DMS153 treated with DMSO at 0.1 percent for 48 hours (cell line): Measurements from ENCODE around the gene PPP6R3.
"Not testable (repeated sequence)": the region's sequence is repeated elsewhere in the genome, so short reads cannot be mapped to it uniquely, and the experiment has no call there.

Source experiments
- DNase-seq: peaks from one replicate; lab custom pipeline; 2025; ENCODE audit not compliant: unreplicated experiment; lab: John Stamatoyannopoulos, UW

The PPP6R3 gene

GRCh38 chr11:68433541-68433940, 27.0 kb upstream of the PPP6R3 start:
- no peak for DNase-seq

GRCh38 chr11:68434159-68434558, 26.4 kb upstream of the PPP6R3 start:
- not testable (repeated sequence) for DNase-seq

GRCh38 chr11:68436162-68436888, 24.2 kb upstream of the PPP6R3 start:
- no peak for DNase-seq

DNA sequence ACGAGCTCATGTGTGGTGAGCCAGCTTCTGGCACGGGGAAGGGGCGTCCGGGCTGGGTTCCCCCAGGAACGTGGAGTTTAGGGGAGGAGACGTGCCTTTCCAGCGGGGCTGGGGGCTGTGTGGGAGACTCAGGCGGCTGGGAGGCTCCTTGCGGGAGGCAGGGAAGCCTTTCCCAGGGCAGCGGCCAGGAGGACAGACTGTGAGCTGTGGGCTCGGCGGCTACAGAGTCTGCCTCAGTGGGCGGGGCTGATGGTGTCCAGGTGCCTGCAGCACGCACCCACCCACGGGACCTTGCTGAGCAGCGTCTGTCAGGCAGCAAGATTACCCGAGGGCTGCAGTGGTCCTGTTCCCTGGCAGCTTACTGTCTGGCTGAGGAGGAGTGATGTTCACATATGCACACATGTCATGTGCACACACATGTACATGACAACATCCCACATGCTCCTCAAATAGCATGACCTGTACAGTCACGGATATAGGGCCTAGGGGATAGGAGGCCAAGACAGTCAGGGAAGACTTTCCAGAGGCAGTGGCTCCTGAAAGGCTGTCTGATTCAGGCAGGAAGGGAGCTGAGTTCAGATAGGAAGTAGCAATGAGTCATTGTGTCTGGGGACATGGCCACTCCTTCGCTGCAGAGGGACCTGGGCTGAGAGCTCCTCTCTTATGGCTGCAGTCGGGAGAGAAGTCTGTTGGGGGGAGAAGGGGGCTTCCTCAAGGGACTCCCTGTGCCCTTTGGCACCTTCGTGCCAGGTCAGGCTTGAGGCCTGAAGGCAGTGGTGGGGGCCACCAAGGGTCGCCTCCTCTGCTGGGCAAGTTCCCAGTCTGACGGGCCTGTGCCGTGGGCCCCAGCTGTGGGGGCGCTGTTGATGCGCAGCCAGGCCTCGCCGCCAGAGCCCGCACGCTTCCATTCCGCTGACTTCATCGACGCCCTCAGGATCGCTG, 23.3 kb upstream of the PPP6R3 start:
- no peak for DNase-seq

DNA sequence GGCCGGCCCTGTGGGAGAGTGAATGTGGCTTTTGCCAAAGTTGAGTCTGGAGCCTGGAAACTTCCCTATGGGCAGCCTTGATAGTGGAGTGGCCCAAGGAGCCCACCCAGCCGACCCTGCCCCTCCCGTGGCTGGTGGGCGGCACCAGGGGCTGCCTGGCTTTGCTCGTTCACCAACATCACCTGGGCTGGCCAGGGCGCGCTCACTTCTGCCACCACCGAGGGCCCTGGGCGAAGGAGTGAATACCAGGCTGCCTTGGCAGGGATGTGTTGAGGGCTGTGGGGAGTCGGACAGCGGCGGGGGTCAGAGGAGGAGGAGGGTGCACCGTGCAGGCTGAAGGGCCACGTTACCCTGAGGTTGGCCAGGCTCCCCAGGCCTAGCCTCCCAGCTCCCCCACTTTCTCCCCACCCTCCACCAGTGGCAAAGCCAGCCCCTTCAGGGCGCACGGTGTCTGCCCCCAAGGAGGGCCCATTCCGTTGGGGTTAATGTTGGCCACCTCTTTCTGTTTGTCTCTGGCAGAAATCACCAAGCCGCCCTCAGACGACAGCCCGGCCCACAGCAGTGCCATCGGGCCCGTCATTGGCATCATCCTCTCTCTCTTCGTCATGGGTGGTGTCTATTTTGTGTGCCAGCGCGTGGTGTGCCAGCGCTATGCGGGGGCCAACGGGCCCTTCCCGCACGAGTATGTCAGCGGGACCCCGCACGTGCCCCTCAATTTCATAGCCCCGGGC, 22.5 kb upstream of the PPP6R3 start:
- no peak for DNase-seq

- DNase-seq = no peak
Observed at GRCh38 chr11:68438658-68439259, 21.8 kb upstream of the PPP6R3 start.

- no peak for DNase-seq
Observed at GRCh38 chr11:68439355-68440065, 21.0 kb upstream of the PPP6R3 start.

GRCh38 chr11:68440224-68440623, 20.3 kb upstream of the PPP6R3 start:
- DNase-seq = no peak

DNA sequence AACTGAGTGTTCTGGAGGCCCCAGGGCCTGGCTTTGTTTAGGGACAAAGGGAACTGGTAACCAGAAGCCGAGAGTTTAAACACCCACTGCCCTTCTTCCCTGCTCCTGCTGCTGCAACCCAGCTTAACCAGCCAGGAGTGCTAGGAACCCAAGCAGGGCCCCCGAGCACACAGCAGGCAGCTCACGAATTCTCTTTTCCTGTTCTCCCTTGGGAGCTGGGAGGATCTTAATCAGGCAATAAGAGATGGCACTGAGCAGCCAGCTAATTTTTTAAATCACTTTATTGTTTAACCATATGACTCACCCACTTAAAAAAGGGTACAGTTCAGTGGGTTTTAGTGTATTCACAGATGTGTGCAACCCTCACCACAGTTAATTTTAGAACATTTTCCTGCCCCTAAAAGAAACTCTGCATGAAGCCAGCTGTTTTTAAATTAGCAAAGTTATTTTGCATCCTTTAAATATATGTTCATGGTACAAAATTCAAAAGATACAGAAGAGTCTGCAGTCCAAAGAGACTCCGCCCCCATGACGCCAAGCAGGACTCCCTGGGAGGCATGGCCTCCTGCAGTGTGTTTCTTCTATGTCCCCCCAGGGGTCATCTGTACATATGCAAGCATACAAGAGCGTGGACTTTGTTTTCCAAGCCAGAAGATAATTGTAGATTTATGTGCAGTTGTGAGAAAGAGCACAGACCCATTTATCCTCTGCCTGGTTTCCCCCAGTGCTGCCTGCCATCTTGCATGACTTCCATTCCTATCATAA, 18.9 kb upstream of the PPP6R3 start:
- DNase-seq = peak; percentile 13

GRCh38 chr11:68442433-68442832, 18.1 kb upstream of the PPP6R3 start:
- no peak for DNase-seq

GRCh38 chr11:68444566-68444965, 16.0 kb upstream of the PPP6R3 start:
- no peak for DNase-seq

DNA sequence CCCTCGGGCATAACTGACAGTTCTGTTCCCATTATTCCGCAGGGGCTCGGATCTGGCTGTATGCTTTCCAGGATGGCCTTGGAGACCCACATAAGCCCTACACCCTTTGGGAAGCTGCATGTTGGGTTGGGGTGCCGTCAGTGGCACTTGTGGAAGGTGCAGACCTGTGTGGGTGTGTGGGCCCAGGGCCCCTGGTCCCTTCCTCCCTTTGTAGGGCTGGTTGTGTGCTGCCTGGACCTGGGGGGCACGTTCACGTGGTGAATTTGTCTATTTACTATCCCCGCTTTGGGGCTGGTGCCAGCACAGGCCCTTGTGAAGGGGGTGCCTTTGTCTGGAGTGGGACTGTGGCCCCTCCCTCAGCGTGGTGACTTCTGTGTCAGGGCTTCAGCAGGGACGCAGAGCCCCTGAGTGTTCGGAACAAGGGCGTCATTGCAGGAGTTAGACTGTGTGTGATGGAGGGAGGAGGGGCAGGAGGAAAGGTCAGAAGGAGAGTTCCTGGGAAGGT, 15.0 kb upstream of the PPP6R3 start:
- no peak for DNase-seq

DNA sequence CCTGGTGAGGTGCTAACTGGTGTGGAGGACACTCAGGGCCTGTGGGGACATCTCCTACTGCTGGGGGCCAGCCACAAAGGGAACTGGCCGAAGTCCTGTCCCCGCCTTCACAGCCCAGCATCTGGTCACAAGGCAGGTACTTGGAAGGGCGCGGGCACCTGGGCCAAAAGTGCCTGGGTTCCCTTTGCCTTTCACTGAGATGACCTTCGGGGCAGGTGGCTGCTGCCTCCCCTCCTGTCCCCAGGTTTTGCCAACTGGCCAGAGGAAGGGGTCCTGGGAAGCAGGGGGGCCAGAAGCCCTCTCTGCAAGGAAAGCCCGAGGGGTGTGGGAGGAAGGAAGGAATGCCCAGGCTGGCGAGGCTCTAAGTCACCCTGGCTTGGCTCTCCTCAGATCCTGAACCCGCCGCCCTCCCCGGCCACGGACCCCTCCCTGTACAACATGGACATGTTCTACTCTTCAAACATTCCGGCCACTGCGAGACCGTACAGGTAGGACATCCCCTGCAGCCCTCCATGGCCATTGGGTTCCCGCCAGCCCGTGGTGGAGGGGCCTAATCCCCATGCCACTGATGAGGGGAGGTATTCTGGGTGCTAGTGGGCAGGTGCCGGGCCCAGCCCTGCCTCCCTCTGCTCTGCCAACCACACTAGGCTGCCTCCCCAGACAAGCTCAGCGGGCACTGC, 14.4 kb upstream of the PPP6R3 start:
- DNase-seq = no peak

DNA sequence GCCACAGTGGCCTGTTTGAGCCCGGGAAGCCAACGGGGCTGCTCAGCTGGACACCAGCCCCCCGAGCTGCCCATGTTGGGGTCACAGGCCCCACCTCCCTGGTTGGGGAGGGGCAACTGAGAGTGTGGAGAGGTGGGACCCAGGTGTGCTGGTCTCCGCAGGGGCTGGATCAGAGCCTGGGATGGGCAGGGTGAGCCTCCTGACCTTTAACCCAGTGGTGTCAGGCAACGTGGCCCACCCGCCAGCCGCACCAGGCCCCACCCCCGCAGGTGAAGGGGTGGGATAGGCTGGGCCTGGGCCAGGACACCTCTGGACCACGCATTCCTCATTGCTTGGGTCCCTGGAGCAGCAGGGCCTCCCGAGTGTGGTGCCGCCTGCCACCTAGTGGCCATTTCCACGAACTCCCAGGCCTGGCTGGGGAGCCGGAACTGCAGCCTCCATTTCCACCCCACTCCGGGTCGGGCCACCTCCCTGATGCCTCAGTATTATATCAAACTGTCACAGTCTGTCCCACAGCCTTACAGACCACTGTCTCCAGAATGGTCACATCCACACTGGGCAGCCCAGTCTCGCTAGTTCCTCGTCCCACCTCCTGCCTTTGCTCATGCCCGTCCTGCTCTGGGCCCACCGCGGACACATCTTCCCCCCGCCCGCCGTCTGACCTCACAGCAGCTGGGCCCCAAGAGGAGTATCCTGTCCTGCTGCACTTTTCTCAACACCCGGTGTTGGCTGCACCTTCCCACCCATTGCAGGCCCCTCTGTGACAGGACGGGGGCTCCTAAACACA, 13.3 kb upstream of the PPP6R3 start:
- peak; percentile 52 for DNase-seq

- not testable (repeated sequence) for DNase-seq
Observed at GRCh38 chr11:68447914-68448313, 12.6 kb upstream of the PPP6R3 start.

DNA sequence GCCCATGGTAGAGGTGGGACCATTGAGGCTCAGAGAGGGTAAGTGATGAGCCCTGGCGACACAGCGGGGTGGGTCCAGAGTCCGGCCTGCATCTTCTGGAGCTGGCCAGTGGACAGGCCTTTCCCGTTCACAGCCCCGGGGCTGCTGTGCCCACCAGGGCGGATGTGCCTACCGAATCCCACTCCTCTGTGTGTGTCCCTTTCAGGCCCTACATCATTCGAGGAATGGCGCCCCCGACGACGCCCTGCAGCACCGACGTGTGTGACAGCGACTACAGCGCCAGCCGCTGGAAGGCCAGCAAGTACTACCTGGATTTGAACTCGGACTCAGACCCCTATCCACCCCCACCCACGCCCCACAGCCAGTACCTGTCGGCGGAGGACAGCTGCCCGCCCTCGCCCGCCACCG, 11.9 kb upstream of the PPP6R3 start:
- DNase-seq = no peak

DNA sequence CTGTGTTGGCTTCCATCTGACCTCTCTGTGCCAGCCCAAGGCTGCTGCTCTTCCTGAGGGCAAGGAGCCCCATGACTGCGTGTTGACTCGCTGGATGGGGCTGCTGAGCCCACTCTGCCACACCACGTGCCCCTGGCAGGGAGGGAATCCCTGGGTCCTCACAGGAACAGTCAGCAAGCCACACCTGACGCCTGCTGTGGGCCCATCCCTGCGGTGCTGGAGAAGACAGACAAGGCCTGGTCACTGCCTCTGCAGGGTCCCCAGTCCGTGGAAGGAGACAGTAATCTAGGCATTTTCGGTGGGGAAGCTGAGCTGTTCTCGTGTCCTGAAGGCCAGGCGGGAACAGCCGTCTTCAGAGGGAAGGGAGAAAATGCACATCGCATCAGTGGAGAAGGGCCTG, 10.6 kb upstream of the PPP6R3 start:
- DNase-seq = no peak

- no peak for DNase-seq
Observed at GRCh38 chr11:68450711-68451110, 9.8 kb upstream of the PPP6R3 start.
